ENCODE results near the gene FAM131B. TPM values are rescaled to one million over a fixed set of nuclear protein-coding genes. Genes with fewer than 3 reads are reported as not detected.

Gene FAM131B
- total and polyA plus RNA-seq, 9 of the 15 experiments (the other 6 are each of a cell fraction or from before 2014, with no cell fraction given): 0.03 to 0.04 TPM; not detected in 7

DNA sequence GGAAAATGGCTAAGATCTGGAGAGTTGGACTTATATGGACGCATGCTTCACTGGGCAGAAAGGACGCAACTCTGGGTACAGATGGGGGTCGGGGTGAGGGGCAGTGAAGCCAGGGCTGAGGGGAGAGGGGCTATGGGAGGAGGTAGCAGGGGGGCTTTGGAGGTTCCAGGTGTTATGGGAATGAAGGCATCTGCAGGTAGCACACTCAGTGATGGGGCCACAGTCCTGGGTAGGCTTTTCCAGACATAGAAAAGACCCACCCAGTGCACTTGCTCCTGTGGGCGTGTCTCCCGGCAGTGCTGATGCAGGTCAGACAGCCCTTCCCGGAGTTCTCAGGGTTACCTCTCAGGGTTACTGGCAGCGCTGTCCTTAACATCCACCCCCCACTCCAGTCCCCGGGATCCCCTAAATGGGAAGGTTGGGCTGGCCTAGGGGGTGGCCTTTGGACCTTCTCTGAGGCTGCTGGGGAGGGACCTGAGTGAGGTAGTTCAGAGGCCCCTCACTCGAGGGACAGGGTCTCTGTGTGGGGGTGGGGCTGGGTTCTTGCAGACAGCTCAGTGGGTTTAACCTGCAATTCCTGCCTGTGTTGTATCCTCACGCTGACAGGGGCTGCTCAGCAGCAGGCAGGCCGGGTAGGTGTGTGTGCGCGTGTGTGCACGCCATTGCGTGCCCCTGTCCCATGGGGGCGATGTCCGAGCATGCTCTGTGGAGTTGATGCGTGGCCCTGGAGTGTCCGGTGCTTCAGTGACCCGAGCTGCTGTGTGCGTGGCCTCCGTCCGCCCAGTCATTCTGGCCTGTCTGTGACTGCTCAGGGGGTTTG lies 24.9 kb upstream of the FAM131B start:
- Histone ChIP-seq H3K9me1 (ENCODE audit: control insufficient read depth, insufficient read depth, low read length) (peaks cover 18% of the 10 kb centered on the region), H3K79me2 (ENCODE audit: control insufficient read depth, insufficient read depth, low read length) (peaks cover 1% of the 10 kb centered on the region), H3K4me3 (no peak overlapping the region), H3K4me1 (replicated peaks in 1 of 2; ENCODE audit: control insufficient read depth in 2 of 2, insufficient read depth in 2 of 2, low read length in 2 of 2) (peaks cover 11 to 35% of the 10 kb centered on the region in 2 experiments; a peak in 4 of 5 replicates), H3K4me2 (ENCODE audit: insufficient read depth, low read length) (no peak overlapping the region), H3K9me3 (replicated peaks; ENCODE audit: control insufficient read depth, insufficient read depth, low read depth, low read length) (no peaks in the 10 kb centered on the region), H3K9ac (ENCODE audit: insufficient read depth in 1 of 2, low read depth in 2 of 2, low read length in 2 of 2) (peak overlapping the region in 1 of 2 experiments; percentile 22; a peak in 1 of 4 replicates), H3K27ac (ENCODE audit: extremely low read depth, low read depth, low read length) (no peak overlapping the region), H3K36me3 (ENCODE audit: control insufficient read depth, insufficient read depth, low read length) (peaks cover 82% of the 10 kb centered on the region; the same call in 2 of the 3 replicates), H2AFZ (ENCODE audit: low read depth, low read length) (no peak overlapping the region), H3K27me3 (ENCODE audit: control insufficient read depth in 2 of 2, insufficient read depth in 2 of 2, low read length in 2 of 2) (no peaks in the 10 kb centered on the region), H4K20me1 (replicated peaks; ENCODE audit: control insufficient read depth, insufficient read depth, low read length) (peaks cover 22% of the 10 kb centered on the region)
- no TSS peak for BruUV-seq (replicated peaks)
- peak; percentile 66 for ATAC-seq
- no peak for FAIRE-seq
- in situ Hi-C loops (cut with MboI) (no loop called here), intact Hi-C loops (cut with micrococcal nuclease) (no loop called here)
- WGBS (ENCODE audit: insufficient coverage, low coverage, missing lambda C conversion rate): 82% methylated on average over 22 of the region's 23 CpGs
- ChIA-PET CTCF (ENCODE audit: low intra/inter-chr PET ratio) (no interaction called here), POLR2A (interaction anchor here (0.6 to 9.7 kb wide), 3 partner anchors 8 to 24 kb away, joined by 3 to 131 read pairs (median 4); partner anchors contain the start of gene EPHA1)
- peak; percentile 42 to 55 (median 54) for DNase-seq (ENCODE audit: extremely low read depth in 1 of 4, low spot score in 3 of 4)
- TF ChIP-seq BHLHE40 (IDR thresholded peaks at IDR 0.05; ENCODE audit: low read length) (no peak), GABPB1 (CRISPR knock-in tag; IDR thresholded peaks at IDR 0.05) (peak; percentile 19; the same call in 1 of the 2 replicates), TARDBP (IDR thresholded peaks at IDR 0.05) (no peak), FIP1L1 (IDR thresholded peaks at IDR 0.05; ENCODE audit: low read depth, low read length, poor library complexity, severe bottlenecking) (peak; percentile 15), GATAD2B (IDR thresholded peaks at IDR 0.05; ENCODE audit: borderline replicate concordance) (no peak), CXXC5 (CRISPR knock-in tag; IDR thresholded peaks at IDR 0.05) (no peak), NRF1 (conservative IDR thresholded peaks at IDR 0.05 in 1 of 2, IDR thresholded peaks at IDR 0.05 in 1 of 2) (peak in 1 of 2 experiments; percentile 35; a peak in 2 of 4 replicates), YY1 (IDR thresholded peaks at IDR 0.05; ENCODE audit: borderline replicate concordance in 1 of 3, control insufficient read depth in 1 of 3, extremely low read depth in 1 of 3, insufficient read depth in 3 of 3, insufficient read length in 1 of 3, insufficient replicate concordance in 2 of 3, low read depth in 1 of 3, low read length in 2 of 3) (peak in 1 of 3 experiments; percentile 33), ZNF589 (CRISPR knock-in tag; IDR thresholded peaks at IDR 0.05; ENCODE audit: low read depth) (no peak), MEF2A (IDR thresholded peaks at IDR 0.05; ENCODE audit: control insufficient read depth, low read depth, low read length) (no peak), SMARCA5 (IDR thresholded peaks at IDR 0.05) (no peak), ZNF431 (CRISPR knock-in tag; IDR thresholded peaks at IDR 0.05) (no peak)
- TF ChIP-seq, protein P1, sequence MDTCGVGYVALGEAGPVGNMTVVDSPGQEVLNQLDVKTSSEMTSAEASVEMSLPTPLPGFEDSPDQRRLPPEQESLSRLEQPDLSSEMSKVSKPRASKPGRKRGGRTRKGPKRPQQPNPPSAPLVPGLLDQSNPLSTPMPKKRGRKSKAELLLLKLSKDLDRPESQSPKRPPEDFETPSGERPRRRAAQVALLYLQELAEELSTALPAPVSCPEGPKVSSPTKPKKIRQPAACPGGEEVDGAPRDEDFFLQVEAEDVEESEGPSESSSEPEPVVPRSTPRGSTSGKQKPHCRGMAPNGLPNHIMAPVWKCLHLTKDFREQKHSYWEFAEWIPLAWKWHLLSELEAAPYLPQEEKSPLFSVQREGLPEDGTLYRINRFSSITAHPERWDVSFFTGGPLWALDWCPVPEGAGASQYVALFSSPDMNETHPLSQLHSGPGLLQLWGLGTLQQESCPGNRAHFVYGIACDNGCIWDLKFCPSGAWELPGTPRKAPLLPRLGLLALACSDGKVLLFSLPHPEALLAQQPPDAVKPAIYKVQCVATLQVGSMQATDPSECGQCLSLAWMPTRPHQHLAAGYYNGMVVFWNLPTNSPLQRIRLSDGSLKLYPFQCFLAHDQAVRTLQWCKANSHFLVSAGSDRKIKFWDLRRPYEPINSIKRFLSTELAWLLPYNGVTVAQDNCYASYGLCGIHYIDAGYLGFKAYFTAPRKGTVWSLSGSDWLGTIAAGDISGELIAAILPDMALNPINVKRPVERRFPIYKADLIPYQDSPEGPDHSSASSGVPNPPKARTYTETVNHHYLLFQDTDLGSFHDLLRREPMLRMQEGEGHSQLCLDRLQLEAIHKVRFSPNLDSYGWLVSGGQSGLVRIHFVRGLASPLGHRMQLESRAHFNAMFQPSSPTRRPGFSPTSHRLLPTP (IDR thresholded peaks at IDR 0.05; ENCODE audit: borderline replicate concordance, extremely low read depth, insufficient read length): no peak
- TF ChIP-seq, protein P2, sequence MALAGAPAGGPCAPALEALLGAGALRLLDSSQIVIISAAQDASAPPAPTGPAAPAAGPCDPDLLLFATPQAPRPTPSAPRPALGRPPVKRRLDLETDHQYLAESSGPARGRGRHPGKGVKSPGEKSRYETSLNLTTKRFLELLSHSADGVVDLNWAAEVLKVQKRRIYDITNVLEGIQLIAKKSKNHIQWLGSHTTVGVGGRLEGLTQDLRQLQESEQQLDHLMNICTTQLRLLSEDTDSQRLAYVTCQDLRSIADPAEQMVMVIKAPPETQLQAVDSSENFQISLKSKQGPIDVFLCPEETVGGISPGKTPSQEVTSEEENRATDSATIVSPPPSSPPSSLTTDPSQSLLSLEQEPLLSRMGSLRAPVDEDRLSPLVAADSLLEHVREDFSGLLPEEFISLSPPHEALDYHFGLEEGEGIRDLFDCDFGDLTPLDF (CRISPR knock-in tag; IDR thresholded peaks at IDR 0.05): no peak
- TF ChIP-seq, protein P3, sequence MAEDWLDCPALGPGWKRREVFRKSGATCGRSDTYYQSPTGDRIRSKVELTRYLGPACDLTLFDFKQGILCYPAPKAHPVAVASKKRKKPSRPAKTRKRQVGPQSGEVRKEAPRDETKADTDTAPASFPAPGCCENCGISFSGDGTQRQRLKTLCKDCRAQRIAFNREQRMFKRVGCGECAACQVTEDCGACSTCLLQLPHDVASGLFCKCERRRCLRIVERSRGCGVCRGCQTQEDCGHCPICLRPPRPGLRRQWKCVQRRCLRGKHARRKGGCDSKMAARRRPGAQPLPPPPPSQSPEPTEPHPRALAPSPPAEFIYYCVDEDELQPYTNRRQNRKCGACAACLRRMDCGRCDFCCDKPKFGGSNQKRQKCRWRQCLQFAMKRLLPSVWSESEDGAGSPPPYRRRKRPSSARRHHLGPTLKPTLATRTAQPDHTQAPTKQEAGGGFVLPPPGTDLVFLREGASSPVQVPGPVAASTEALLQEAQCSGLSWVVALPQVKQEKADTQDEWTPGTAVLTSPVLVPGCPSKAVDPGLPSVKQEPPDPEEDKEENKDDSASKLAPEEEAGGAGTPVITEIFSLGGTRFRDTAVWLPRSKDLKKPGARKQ (CRISPR knock-in tag; IDR thresholded peaks at IDR 0.05): no peak
